Thyroid gland (tissue), 4 donors: Measurements from ENCODE around the gene EML6.

Experiments
- CTCF ChIP-seq, 6 experiments: fragments of 200-600 bp in 3 of 6; fragments of 450-650 bp in 3 of 6; sonication (generic) in 3 of 6; IDR thresholded peaks; one replicate each; pipeline ENCODE4 v1.5.1; 2016 to 2019; ENCODE audit warnings: antibody characterized with exemption in 6 of 6, mild to moderate bottlenecking in 2 of 6, inconsistent platforms in 1 of 6, moderate library complexity in 1 of 6
- POLR2A ChIP-seq, 2 donors: fragments of 450-650 bp; IDR thresholded peaks; one replicate each; pipeline ENCODE4 v1.6.1; 2017; ENCODE audit warnings: antibody characterized with exemption in 2 of 2, mild to moderate bottlenecking in 2 of 2, moderate library complexity in 1 of 2

GRCh38 chr2:54946220-54946805 is 222.9 kb downstream of the EML6 start:
- TF ChIP-seq CTCF (IDR thresholded peaks at IDR 0.05) (no peak), POLR2A (IDR thresholded peaks at IDR 0.05) (no peak)
